ENCODE data around the gene CFAP77.
A peak's percentile ranks its signal among the peaks of the same experiment; 100 is the strongest.

The CFAP77 gene

DNA sequence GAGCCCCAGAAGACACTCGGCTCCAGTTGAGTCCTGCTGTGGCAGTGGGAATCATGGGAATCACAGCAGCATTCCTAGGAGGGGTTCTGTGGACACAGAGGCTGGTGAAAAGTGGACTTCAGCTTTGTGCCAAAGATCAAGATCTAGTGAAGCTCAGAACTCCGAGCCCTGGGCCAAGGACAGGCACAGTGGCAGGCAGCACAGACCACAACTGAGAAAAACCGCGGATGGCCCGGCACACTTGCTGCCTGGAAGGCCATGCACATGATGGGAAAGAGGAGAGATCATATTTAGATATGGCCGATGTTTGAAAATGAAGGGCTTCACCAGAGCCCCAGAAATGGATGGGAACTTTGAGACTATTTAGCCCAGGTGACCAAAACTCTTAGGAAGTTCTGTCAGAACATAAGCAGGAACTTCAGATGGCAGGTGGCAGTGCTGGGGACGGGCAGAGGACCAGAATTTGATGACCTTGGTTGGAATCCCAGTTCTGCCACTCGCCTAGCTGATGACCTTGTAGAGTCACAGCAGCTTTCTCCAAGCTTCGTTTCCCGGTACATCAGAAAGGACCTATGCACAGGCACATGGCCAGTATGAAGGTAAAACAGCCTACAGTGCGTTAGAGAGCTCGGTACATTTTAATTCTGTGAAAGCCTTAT lies 190.4 kb downstream of the CFAP77 start:
- no peak for DNase-seq (ENCODE audit: low spot score)

DNA sequence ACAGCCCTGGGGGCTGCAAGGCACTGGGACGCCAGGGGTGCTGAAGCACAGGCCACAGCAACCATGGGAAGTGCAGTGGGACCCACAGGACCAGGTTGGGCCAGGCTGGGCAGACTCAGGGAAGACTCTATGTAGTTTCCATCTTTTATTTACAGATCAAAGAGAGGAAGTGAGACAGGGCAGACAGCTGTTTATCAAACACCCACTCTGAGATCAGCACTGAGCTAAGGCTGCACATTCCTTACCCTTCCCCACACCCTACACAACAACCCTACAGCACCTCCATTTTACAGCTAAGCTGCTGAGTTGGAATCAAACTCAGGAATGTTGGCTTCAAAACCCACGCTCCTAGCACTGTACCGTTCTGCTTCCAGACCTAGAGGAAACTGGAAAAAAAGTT lies 192.2 kb downstream of the CFAP77 start:
- no peak for DNase-seq (ENCODE audit: low spot score)

DNA sequence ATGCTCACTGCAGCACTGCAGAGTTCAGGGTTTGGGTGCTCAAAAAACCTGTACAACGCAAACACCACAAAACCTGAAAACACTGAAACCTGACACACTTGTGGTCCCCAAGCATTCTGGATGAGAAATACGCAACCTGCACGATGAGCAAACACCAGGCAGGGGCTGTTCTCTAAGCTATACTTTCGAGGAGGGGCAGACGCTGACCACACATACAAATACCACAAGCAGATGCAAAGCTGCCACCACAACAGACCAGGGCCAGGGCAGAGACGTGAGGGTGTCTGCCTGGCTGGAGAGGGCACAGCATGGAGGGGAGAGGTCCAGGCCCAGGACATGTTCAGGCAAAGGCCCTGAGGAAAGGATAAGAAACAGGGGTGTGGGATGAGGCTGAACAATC lies 195.4 kb downstream of the CFAP77 start:
- no peak for DNase-seq (ENCODE audit: low spot score)

DNA sequence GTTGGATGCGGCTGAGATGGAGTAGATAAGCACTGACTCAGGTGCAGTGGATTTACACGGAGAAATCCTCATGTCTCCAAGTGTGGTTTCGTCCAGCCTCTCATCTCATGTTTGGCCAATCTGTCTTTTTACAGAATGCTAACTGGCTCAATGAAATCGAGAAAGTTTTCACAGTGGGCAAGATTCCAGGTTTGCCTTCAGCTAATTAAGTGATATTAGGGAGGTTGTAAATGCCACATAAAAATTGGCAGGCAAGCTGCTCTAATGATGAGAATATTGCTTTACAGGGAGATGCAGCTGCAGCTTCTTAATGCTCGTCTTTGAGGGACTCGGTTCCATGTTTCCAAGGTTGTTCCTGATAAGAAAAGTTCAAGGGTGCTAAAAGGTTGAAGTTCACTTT lies 196.1 kb downstream of the CFAP77 start:
- DNase-seq (ENCODE audit: low spot score), result no peak

DNA sequence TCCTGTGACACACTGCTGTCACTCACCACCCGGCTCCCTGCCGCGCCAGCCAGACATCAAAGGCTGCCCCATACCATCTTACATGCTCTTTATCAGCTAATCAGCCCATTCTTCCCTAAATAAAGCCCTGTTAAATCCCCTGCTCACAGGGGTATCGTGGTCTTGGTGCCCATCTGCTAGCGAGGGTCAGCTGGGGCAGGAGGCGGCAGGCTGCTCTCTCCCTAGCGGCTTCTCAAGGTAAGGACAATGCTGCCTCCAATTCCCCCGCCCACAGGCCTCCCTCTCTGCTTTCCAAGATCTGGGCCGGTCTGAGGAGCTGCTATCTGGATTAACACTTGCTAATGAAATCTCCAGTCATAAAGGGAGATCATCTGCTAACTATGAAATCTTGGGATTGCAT lies 199.2 kb downstream of the CFAP77 start:
- DNase-seq (ENCODE audit: low spot score), result no peak

DNA sequence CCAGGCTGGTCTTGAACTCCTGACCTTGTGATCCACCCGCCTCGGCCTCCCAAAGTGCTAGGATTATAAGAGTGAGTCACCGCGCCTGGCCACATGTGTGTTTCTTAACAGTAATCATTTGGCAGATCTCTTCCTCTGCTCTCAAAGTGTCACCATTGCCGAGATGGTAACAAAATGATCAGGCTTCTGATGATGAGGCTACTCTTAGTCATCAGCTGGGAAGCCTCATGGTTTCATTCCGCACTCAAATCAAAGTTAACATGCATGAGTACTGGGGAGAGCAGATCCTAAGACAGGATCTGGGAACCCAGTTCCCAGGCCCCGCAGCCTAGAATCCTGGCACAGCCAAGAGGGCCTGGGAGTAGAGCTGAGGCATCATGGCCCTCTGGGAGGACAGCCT lies 199.8 kb downstream of the CFAP77 start:
- DNase-seq (ENCODE audit: low spot score), result no peak

DNA sequence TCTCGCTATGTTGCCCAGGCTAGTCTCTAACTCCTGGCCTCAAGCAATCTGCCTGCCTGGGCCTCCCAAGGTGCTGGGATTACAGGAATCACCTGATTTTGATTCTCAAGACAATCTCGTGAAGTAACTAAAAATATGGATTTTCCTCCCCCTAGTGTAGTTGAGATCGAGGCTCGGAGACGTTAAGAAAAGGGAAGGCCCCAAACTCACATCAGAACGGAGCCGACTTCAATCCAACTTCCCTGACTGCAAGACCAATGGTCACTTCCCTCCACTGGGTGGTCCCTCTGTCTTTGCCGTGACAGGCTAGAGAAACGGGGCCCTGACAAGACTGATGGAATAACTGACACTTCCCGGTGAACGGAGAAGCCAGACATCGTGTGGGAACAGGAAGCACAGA lies 200.7 kb downstream of the CFAP77 start:
- no peak for DNase-seq (ENCODE audit: low spot score)

DNA sequence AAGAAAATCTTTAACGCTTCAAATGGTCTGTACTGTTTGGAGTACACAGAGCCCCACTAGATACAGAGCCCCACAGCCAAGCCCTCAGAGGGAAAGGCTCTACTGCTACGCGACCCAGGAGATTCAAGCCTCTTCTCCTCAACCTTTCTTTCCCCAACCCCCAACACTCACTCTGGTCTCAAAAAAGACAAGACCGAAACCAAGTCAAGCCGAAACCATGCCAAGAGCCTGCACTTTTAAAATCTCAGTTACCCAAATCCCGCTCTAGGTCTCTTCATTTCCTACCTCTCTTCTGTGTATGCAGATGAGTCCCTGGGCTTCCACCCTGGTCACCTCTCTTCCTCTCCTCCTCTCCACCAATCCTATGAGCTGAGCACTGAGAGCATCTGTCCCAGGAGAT lies 204.3 kb downstream of the CFAP77 start:
- no peak for DNase-seq (ENCODE audit: low spot score)

DNA sequence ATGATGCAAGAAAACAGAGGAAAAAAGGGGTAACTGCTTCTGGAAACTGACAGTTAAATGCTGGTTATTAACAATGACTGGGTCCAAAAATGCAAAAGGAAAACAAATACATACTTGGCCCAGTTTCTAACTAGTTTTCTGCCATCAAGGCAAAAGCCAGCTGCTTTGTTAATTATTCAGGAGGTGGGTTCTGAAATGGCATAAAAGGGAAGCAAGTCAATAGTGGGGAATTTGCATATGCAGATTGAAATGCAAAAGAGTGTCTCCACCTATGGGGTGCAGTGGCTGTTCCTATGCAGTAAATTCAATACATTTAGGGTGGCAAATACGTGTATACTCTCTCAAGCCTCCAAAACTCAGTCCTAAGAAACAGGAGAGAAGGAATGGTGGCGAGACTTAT lies 205.8 kb downstream of the CFAP77 start:
- DNase-seq (ENCODE audit: low spot score), result peak; percentile 26

DNA sequence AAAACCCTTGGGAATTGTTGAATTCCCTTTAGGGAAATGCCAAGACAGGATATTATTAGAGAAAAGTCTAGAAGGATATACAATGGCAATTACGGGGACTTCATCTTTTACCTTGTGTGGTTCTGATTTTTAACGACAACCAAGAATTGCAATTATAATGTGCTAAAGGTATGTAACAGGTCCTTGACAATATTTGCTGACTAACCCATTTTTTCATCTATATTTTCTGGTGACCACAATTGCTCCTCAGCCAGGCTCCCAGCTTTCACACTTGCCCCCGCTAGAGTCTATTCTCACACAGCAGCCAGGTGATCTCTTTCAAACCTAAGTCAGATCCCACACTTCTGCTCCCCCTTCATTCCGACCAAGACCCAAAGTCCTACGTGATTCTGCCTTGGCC lies 206.7 kb downstream of the CFAP77 start:
- DNase-seq (ENCODE audit: low spot score), result no peak

DNA sequence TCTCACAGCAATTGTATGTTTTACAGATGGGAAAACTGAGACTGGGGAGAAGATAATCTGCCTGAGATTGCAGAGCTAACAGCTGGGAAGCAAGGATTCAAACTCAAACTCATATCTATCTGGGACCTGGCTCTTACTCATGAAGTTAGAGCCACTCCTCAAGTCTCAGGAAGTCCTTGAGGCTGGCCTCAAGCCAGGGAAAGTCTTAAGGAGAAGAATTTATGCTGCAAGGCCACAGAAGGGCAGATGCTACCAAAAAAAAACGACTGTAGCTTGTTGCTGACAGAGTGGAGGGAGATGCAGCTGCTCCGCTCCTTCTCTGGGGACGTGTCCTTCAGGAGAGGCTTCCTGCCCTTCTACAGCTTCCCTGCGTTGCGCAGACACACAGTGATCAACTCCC lies 212.1 kb downstream of the CFAP77 start:
- DNase-seq (ENCODE audit: low spot score), result no peak

Measured in NAMALWA (cell line).